HG03097 (cell line): ENCODE data around the gene MBNL2.
A peak's percentile ranks its signal among the peaks of the same experiment; 100 is the strongest.

Experiments
- ATAC-seq: cut with Tn5 transposase; IDR thresholded peaks from one replicate; pipeline ENCODE4 v1.9.1; 2021; ENCODE audit not compliant: unreplicated experiment, low FRiP score

The MBNL2 gene

GRCh38 chr13:97395447-97396136 is 173.5 kb downstream of the MBNL2 start:
- no peak for ATAC-seq

- ATAC-seq, result no peak
These were observed 175.1 kb downstream of the MBNL2 start for GRCh38 chr13:97397267-97397666.

GRCh38 chr13:97401421-97401820 is 179.3 kb downstream of the MBNL2 start:
- no peak for ATAC-seq

GRCh38 chr13:97403893-97404750 is 182.0 kb downstream of the MBNL2 start:
- ATAC-seq, result peak; percentile 79

DNA sequence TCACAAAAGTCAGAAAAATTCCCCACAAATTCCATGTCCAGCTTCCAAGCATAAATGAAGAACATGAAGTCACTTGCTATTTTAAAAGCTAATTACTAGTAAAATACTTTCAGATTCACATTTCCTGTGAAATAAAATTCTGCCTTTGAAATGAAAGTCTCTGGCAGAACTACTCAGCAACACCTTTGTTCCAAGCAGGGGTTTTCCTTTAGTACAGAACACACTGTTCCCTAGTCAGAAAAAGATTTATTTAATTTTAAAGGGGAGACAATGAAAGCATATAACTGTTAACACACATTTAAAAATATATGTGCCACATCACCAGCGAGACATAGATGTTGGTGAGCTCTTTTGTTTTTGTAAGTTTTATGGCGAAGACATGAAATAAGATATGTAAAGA is 185.4 kb downstream of the MBNL2 start:
- no peak for ATAC-seq

DNA sequence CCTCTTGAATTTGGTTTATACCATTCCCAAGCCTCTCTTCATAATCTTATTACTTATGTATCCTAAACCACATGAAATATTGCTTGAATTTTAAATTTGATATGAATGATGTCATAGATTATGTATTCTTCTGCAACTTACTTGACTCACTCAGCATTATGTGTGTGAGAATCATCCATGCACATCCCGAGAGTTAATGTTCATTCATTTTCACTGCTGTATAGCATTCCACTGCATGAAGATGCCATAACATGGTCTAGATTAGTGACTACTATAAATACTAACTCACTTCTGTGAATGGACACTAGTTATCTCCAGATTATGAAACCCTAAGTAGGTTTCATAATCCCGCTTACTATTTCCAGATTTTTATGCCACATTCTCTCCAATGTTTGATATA is 186.8 kb downstream of the MBNL2 start:
- no peak for ATAC-seq

DNA sequence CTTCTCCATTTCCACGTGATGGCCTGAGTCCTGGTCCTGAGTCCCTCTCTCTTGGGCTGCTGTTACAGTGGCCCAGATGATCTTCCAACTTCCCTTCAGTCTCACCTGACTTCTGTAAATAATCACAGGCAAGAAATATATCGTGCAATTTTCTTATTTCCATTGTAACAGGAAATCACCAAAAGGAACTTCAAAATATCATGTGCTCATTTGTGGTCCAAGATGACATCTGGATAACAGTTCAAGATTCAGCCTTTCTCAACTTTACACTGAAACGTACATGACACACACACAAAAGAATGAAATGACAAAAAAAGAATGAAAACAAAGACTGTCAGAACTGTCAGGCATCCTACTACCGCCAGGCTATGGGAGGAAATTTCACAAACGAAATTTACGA is 189.9 kb downstream of the MBNL2 start:
- ATAC-seq, result no peak

DNA sequence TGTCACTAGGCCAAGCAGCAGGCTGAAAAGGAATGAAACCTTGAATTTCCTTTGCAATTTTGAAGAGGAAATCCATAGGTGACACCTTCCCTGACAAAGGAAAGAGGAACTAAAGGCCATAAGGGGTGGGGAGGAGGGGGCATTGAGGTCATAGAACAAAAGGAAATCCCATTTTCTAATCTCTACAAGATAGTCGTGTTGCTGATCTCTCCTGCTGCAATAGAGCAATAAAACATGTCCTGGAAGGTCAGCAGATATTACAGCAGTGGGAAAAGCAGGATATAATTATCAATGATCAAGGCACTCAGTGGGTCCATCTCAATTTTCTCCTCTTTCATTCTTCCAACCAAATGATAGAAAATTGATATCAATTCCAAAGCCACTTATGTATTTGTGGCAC is 191.6 kb downstream of the MBNL2 start:
- no peak for ATAC-seq

GRCh38 chr13:97414392-97414791 is 192.3 kb downstream of the MBNL2 start:
- no peak for ATAC-seq

GRCh38 chr13:97417698-97418097 is 195.6 kb downstream of the MBNL2 start:
- ATAC-seq, result no peak

DNA sequence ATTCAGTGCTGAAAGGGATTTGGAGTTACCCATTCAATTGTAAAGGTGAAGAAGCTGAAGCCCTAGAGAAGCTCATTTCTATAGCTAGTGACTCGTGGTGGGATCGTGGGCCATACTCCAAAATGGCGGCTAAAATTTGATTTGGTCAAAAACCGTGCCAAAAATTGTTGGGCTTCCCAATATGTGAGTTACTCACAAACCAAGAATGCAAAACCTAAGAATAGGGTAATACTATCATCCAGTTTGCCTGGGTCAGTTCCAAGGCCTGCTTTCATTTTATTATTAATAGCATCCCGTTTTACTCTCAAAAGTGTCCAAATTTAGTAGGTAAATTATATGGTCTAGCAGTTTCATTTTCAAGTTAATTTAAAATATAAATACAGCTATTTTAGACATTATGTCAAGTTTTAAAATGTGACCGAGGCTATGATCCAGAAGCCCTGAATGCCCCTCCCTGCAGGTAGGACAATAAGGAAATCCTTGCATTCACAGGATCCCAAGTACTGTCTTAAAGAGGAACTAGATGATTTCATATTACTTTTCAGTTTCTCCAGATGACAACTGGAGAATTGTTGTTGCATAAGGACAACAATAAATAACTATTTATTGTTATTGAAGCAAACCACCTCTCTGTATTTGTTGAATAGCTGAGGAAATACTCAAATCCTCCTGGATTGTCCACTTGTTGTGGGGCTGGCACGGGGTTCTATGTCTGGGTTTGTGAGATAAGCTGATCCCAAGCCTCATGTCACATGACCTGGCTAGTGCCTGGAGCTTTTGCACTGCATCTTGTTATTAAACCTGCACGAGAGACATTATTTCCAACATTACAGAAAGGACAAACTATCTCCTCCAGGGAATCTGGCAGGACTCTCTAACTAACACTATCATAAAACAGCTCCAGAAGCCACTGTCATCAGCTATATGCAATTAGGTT is 200.3 kb downstream of the MBNL2 start:
- ATAC-seq, result no peak

GRCh38 chr13:97423300-97424045 is 201.3 kb downstream of the MBNL2 start:
- no peak for ATAC-seq

- no peak for ATAC-seq
These were observed 203.5 kb downstream of the MBNL2 start for GRCh38 chr13:97425590-97425989.

GRCh38 chr13:97426695-97427094 is 204.6 kb downstream of the MBNL2 start:
- no peak for ATAC-seq

- no peak for ATAC-seq
These were observed 207.5 kb downstream of the MBNL2 start for GRCh38 chr13:97429681-97430081.

- ATAC-seq, result no peak
These were observed 208.2 kb downstream of the MBNL2 start for GRCh38 chr13:97430296-97430695.

- ATAC-seq, result no peak
These were observed 209.1 kb downstream of the MBNL2 start for GRCh38 chr13:97431171-97431764.

DNA sequence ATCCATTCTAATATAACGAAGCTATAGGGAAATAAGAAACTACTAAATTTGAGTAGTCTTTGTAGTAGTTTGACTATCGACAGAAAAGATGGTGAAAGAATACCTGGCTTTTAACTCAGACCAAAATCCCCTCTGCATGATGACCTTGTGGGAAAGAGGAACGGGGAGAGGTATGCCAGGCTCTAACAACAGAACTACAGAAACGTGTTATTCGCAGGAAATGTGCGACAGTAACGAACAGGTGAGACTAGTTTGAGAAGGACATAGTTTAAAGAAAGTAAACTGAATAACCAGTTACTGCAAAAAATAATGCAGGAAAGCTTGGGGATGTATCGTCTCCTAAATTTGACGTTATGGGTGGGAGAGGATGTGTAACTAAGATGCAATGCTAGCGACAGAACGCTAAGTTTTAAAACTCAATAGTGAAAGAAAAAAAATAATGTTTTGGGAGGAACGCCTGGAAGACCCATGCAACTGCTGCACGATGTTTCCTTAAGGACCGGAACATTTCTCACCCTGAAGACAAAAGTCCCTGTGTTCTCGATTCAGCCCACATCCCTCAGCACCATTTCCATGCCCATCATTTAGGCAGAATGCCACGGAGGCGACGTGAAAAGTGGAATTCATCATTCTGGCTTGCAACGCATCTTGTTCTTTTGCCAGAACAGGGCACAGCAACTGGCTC is 210.2 kb downstream of the MBNL2 start:
- ATAC-seq, result no peak
